Measurements from ENCODE around the gene LKAAEAR1. TPM values are rescaled to one million over a fixed set of nuclear protein-coding genes. Genes with fewer than 3 reads are reported as not detected.

LKAAEAR1 gene
- total RNA-seq, 6 donors from 2014 or later, result 1.3 to 7.8 (median 4.9) TPM; not detected in 2

DNA sequence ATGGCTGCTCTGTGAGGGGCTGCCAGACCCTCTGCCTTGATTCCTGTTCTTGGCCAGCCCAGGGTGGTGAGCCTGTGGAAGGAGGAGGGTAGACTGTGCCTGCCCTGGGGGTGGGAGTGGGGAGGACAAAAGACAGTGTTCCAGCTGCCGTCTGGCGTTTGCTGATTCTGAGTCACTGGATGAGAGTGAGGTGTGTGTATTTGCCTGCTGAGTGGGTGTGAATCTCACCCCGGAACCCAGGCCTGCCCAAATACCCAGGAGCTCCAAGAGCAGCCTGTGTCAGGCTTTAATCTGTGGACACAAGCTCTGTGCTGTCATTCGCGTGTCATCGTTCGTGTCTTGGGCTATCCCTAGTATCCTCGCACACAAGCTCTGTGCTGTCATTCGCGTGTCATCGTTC is 2.6 kb upstream of the LKAAEAR1 start:
- Histone ChIP-seq H3K9me3 (no peaks in the 10 kb centered on the region), H3K27me3 (peaks cover 0 to 19% (median 8%) of the 10 kb centered on the region in 4 donors), H3K4me1 (peaks cover 19 to 32% (median 28%) of the 10 kb centered on the region in 4 donors), H3K4me3 (no peak overlapping the region), H3K36me3 (no peaks in the 10 kb centered on the region), H3K27ac (no peak overlapping the region)
- no peak for TF ChIP-seq POLR2A (IDR thresholded peaks at IDR 0.05)
- no peak for TF ChIP-seq EP300 (IDR thresholded peaks at IDR 0.05)
- TF ChIP-seq, protein P1, sequence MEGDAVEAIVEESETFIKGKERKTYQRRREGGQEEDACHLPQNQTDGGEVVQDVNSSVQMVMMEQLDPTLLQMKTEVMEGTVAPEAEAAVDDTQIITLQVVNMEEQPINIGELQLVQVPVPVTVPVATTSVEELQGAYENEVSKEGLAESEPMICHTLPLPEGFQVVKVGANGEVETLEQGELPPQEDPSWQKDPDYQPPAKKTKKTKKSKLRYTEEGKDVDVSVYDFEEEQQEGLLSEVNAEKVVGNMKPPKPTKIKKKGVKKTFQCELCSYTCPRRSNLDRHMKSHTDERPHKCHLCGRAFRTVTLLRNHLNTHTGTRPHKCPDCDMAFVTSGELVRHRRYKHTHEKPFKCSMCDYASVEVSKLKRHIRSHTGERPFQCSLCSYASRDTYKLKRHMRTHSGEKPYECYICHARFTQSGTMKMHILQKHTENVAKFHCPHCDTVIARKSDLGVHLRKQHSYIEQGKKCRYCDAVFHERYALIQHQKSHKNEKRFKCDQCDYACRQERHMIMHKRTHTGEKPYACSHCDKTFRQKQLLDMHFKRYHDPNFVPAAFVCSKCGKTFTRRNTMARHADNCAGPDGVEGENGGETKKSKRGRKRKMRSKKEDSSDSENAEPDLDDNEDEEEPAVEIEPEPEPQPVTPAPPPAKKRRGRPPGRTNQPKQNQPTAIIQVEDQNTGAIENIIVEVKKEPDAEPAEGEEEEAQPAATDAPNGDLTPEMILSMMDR (IDR thresholded peaks at IDR 0.05), result no peak
- TF ChIP-seq POLR2AphosphoS5 (IDR thresholded peaks at IDR 0.05), result no peak
- DNase-seq (no peak), ATAC-seq (ENCODE audit: low FRiP score in 2 of 2) (no peak)
- 89 to 100% methylated on average over 1 to 9 of the region's 11 CpGs for WGBS, 2 donors

DNA sequence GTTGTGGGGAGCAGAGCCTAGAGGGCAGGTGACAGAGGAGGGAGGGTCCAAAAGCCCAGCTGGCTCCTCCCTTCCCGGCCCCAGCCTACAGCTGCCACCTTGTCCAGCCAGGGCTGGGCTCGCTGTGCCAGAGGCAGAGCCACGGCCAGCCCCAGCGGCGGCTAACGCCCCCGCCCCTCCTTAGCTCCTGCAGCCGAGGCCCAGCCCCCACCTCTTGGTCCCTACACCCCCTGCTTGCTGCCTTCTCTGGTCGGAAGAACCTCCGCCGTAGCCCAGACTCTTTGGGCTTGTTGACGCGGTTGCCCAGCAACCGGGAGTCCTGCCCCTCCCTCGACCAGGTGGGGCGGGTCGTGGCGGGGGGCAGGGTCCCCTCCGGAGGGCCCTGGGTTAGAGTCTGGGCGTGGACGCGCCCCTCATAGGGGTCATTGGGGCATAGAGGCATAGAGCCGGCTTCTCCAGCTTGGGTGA is 521 bp upstream of the LKAAEAR1 start:
- DNase-seq (peak in 1 of 2 donors; percentile 69), ATAC-seq (ENCODE audit: low FRiP score in 2 of 2) (no peak)
- peaks cover 0 to 19% (median 8%) of the 10 kb centered on the region in 4 donors for H3K27me3 ChIP-seq
- no peaks in the 10 kb centered on the region for H3K36me3 ChIP-seq
- no peak overlapping the region for H3K27ac ChIP-seq
- 0 to 10% methylated on average over 4 to 22 of the region's 23 CpGs for WGBS, 2 donors
- TF ChIP-seq EP300 (IDR thresholded peaks at IDR 0.05) (no peak), POLR2A (IDR thresholded peaks at IDR 0.05) (no peak)
- no peaks in the 10 kb centered on the region for H3K9me3 ChIP-seq
- no peak overlapping the region for H3K4me3 ChIP-seq
- peaks cover 19 to 50% (median 36%) of the 10 kb centered on the region in 4 donors for H3K4me1 ChIP-seq

DNA sequence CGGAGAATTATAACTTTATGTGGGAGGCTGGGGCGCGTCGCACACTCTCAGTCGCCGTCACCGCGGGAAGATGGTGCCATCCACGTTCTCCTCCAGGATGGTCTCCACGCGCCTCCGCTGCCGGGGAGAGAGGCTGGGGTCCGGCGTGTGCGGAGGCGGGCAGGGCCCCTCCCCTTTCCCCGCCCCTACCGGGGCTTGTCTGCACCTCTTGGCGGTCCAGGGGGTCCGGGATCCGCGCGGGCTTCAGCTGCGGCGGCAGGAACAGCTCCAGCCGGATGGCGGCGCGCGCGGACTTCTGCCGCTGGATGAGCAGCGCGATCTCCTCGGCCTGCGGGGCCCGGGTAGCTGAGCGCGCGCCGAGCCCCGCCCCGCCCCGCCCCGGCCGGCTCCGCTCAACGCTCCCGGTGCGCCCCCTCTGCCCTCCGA is 807 bp downstream of the LKAAEAR1 start:
- peak; percentile 82 to 95 for DNase-seq
- Histone ChIP-seq H3K27me3 (peaks cover 0 to 19% (median 8%) of the 10 kb centered on the region in 4 donors), H3K27ac (no peak overlapping the region), H3K9me3 (no peaks in the 10 kb centered on the region), H3K36me3 (no peaks in the 10 kb centered on the region), H3K4me3 (peak overlapping the region; percentile 35 to 70 (median 58)), H3K4me1 (peaks cover 29 to 62% (median 44%) of the 10 kb centered on the region in 4 donors)
- WGBS, 2 donors, result 1 to 3% methylated on average over 8 to 26 of the region's 52 CpGs
- TF ChIP-seq POLR2A (IDR thresholded peaks at IDR 0.05), result no peak
- TF ChIP-seq, protein P1 (IDR thresholded peaks at IDR 0.05), result peak; percentile 45 to 82 (median 71)
- peak in 1 of 2 donors; percentile 74 for ATAC-seq (ENCODE audit: low FRiP score in 2 of 2)

DNA sequence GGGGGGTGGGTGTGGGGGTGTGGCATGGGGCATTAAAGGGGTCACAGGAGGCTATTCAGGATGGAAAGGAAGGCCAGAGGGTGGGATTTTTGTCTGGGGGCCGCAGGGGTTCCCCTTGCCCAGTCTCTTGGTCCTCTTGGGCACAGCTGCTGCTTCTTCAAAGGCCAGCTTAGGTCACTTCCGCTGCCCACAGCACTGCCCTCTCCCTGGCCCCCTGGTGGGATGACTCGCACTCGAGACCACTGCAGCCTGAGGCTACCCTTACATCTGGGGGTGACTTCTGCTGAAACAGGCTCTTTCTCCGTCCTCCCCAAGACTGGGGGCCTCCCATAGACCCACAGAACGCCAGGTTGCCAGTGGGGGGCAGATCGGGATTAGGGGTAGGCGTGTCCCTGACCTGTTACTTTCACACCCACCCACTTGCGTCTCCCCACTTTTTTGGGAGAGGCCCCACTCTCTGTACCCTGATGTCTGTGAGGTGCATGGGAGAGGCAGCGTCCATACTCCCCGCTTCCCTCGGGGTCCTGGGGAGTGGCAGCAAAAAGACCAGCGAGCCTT is 1.3 kb downstream of the LKAAEAR1 start:
- H3K27ac ChIP-seq, result no peak overlapping the region
- ATAC-seq (ENCODE audit: low FRiP score in 2 of 2), result no peak

DNA sequence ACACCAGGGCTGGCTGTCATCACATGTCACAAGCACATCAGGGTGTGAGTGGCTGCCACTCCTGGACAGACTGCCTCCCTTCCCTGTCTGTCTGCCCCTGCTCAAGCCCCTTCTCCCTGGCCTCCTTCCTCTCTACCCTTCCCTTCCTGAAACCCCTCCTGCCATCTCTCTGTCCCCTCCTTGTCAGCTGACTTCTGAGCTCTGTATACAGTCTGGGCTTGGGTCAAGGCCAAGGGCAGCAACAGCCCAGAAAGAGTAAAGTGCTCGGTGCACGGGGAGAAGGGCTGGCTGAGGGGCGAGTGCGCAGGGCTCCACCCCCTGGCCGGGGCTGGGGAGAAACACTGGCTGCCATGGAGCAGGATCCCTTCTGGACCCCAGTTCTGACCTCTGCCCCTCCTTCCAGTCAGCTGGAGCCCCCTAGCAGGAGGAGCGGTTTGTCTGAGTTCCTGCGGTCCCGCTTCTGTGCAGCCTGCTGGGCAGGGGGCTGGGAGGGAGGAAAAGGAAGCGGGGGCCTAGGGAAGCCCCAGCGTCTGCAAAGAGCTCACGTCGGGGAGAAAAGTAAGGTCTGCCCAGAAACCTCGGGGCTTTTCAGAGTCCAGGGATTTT is 2.0 kb downstream of the LKAAEAR1 start:
- 17 to 18% methylated on average over 13 of the region's 13 CpGs for WGBS, 2 donors
- ATAC-seq (ENCODE audit: low FRiP score in 2 of 2) (no peak), DNase-seq (peak in 1 of 2 donors; percentile 64)
- Histone ChIP-seq H3K4me1 (peaks cover 35 to 73% (median 48%) of the 10 kb centered on the region in 4 donors), H3K4me3 (no peak overlapping the region), H3K27me3 (peaks cover 0 to 19% (median 8%) of the 10 kb centered on the region in 4 donors), H3K9me3 (no peaks in the 10 kb centered on the region), H3K36me3 (no peaks in the 10 kb centered on the region), H3K27ac (peak overlapping the region in 2 of 4 donors; percentile 26 to 48)
- TF ChIP-seq POLR2A (IDR thresholded peaks at IDR 0.05), result no peak
- TF ChIP-seq POLR2AphosphoS5 (IDR thresholded peaks at IDR 0.05), result no peak
- no peak for TF ChIP-seq EP300 (IDR thresholded peaks at IDR 0.05)
- TF ChIP-seq, protein P1 (IDR thresholded peaks at IDR 0.05), result no peak

More for the DNA sequence above, 1.3 kb downstream of the LKAAEAR1 start:
- TF ChIP-seq POLR2AphosphoS5 (IDR thresholded peaks at IDR 0.05), result no peak
- TF ChIP-seq, protein P1 (IDR thresholded peaks at IDR 0.05), result no peak
- no peak for TF ChIP-seq POLR2A (IDR thresholded peaks at IDR 0.05)
- no peak for TF ChIP-seq EP300 (IDR thresholded peaks at IDR 0.05)
- Histone ChIP-seq H3K4me3 (peak overlapping the region in 3 of 4 donors; percentile 55 to 70 (median 60)), H3K4me1 (peaks cover 33 to 67% (median 48%) of the 10 kb centered on the region in 4 donors), H3K27me3 (peaks cover 0 to 19% (median 8%) of the 10 kb centered on the region in 4 donors), H3K36me3 (no peaks in the 10 kb centered on the region), H3K9me3 (no peaks in the 10 kb centered on the region)
- 15 to 19% methylated on average over 8 to 13 of the region's 13 CpGs for WGBS, 2 donors
- DNase-seq, result no peak
